Body of pancreas (tissue), 4 donors: ENCODE measurements around the gene GJC2. TPM values are rescaled to one million over a fixed set of nuclear protein-coding genes. Genes with fewer than 3 reads are reported as not detected.
A peak's percentile ranks its signal among the peaks of the same experiment; 100 is the strongest.

Experiments
- ATAC-seq: fragments of 150-250 bp; one replicate; pipeline ENCODE4 v1.9.1; 2016
- DNase-seq, 4 donors: peaks; one replicate each; pipeline ENCODE4 v3.0.0-alpha.2; 2019
- H3K27ac ChIP-seq, 4 donors: fragments of 200-600 bp; sonication (generic); 1 replicate in 3 of 4; 2 replicates in 1 of 4; pipeline versions ENCODE4 v1.5.1 to v1.6.1; 2016 to 2019; ENCODE audit warnings: mild to moderate bottlenecking in 1 of 4, mixed read lengths in 1 of 4, moderate library complexity in 1 of 4
- H3K27me3 ChIP-seq, 2 donors: fragments of 200-600 bp; sonication (generic); one replicate each; pipeline ENCODE4 v1.6.0; 2016; ENCODE audit warnings: mild to moderate bottlenecking in 1 of 2
- H3K36me3 ChIP-seq, 2 donors: fragments of 200-600 bp; sonication (generic); replicated peaks in 1 of 2; 2 replicates each; pipeline ENCODE4 v1.5.1; 2016; ENCODE audit warnings: low read depth in 2 of 2; ENCODE audit not compliant: insufficient read depth in 1 of 2
- H3K4me1 ChIP-seq: fragments of 200-600 bp; sonication (generic); one replicate; pipeline ENCODE4 v1.6.0; 2016
- H3K4me3 ChIP-seq, 2 donors: fragments of 200-600 bp; sonication (generic); 1 replicate in 1 of 2; 2 replicates in 1 of 2; pipeline ENCODE4 v1.5.1; 2016 to 2019
- H3K9me3 ChIP-seq, 3 donors: fragments of 200-600 bp; sonication (generic); 1 replicate in 2 of 3; 2 replicates in 1 of 3; pipeline ENCODE4 v1.5.1; 2016
- POLR2A ChIP-seq, 3 donors: fragments of 450-650 bp; IDR thresholded peaks; one replicate each; pipeline ENCODE4 v1.6.1; 2016; ENCODE audit warnings: antibody characterized with exemption in 3 of 3, mild to moderate bottlenecking in 2 of 3
- WGBS, 2 donors: methylation state at CpG; one replicate each; pipeline ENCODE4 v1.1.5; 2017; 5-methylcytosine and 5-hydroxymethylcytosine counted together
- intact Hi-C: fragments of 100-400 bp; cut with DNase I; formaldehyde crosslinking; loops from one replicate; pipeline ENCODE4 v1.15.1; 2023
- total RNA-seq, 2 donors: library from RNA; depleted of rRNA; stranded (reverse); fragments of >200 nt; gene quantifications; one replicate each; pipeline ENCODE4 v1.1.0, GENCODE V29; 2016
- TF ChIP-seq, protein P1 (sequence below), 7 experiments: fragments of 450-650 bp in 4 of 7; fragments of 200-600 bp in 3 of 7; sonication (generic) in 3 of 7; IDR thresholded peaks; one replicate each; pipeline ENCODE4 v1.5.1; 2016 to 2019; ENCODE audit warnings: antibody characterized with exemption in 7 of 7

The GJC2 gene
- total RNA-seq, 2 donors from 2014 or later: 0.33 to 1.6 TPM

DNA sequence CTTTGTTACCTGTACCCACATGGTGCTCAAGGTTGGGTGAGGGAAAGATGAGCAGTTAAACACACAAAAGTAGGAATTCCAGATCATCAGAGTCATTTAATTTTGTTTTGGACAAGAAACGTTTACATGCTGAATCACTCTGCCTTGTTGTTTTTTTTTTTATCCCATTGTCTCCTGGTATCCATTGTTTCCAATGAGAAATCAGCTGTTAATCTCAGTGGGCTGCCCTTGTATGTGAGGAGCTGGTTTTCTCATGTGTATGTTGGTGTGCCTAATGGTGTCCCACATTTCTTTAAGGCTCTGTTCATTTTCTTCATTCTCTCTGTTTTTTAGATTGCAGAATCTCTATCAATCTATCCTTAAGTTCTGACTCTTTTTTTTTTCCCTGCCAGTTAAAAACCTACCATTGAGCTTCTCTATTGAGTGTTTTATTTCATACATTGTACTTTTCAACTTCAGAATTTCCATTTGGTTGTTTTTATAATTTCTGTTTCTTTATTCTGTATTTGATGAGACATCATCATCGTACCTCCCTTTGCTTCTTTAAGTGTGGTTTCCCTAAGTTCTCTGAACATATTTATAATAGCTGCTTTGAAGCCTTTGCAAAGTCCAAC lies 49.4 kb downstream of the GJC2 start:
- H3K4me3 ChIP-seq: no peak overlapping the region
- TF ChIP-seq, protein P1, sequence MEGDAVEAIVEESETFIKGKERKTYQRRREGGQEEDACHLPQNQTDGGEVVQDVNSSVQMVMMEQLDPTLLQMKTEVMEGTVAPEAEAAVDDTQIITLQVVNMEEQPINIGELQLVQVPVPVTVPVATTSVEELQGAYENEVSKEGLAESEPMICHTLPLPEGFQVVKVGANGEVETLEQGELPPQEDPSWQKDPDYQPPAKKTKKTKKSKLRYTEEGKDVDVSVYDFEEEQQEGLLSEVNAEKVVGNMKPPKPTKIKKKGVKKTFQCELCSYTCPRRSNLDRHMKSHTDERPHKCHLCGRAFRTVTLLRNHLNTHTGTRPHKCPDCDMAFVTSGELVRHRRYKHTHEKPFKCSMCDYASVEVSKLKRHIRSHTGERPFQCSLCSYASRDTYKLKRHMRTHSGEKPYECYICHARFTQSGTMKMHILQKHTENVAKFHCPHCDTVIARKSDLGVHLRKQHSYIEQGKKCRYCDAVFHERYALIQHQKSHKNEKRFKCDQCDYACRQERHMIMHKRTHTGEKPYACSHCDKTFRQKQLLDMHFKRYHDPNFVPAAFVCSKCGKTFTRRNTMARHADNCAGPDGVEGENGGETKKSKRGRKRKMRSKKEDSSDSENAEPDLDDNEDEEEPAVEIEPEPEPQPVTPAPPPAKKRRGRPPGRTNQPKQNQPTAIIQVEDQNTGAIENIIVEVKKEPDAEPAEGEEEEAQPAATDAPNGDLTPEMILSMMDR (IDR thresholded peaks at IDR 0.05): no peak
- no peak for TF ChIP-seq POLR2A (IDR thresholded peaks at IDR 0.05)
- no peak overlapping the region for H3K27ac ChIP-seq
- no peak for DNase-seq
- intact Hi-C loops: no loop called here
- no peaks in the 10 kb centered on the region for H3K36me3 ChIP-seq
- no peaks in the 10 kb centered on the region for H3K4me1 ChIP-seq
- H3K27me3 ChIP-seq: no peaks in the 10 kb centered on the region
- peaks cover 0 to 10% (median 0%) of the 10 kb centered on the region in 3 donors for H3K9me3 ChIP-seq
- ATAC-seq: no peak
- WGBS, 2 donors: 55 to 69% methylated on average over 2 of the region's 2 CpGs

DNA sequence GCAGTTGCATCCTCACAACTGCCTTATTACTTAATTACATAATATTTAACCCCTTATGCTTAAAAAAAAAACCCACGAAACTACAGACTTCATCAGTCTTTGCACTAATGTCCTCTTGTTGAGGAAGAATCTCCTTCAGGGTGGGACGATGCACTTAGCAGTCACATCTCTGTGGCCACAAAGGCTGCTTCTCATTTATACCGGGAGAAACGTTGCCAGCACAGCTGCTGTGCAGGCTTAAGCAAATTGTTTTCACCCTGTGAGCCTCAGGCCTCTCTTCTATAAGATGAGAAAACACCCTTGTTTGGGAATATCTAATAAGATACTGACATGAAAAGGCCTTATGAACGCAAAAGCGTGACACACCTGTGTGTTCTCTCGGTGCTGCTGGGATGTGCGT lies 55.2 kb downstream of the GJC2 start:
- Histone ChIP-seq H3K9me3 (no peaks in the 10 kb centered on the region), H3K36me3 (no peaks in the 10 kb centered on the region), H3K4me3 (no peak overlapping the region), H3K27me3 (peaks cover 0 to 7% of the 10 kb centered on the region in 2 donors), H3K4me1 (peaks cover 8% of the 10 kb centered on the region), H3K27ac (no peak overlapping the region)
- DNase-seq: no peak
- intact Hi-C loops: no loop called here
- WGBS, 2 donors: 33 to 45% methylated on average over 8 of the region's 8 CpGs
- no peak for TF ChIP-seq POLR2A (IDR thresholded peaks at IDR 0.05)
- TF ChIP-seq, protein P1 (IDR thresholded peaks at IDR 0.05): no peak
- no peak for ATAC-seq

DNA sequence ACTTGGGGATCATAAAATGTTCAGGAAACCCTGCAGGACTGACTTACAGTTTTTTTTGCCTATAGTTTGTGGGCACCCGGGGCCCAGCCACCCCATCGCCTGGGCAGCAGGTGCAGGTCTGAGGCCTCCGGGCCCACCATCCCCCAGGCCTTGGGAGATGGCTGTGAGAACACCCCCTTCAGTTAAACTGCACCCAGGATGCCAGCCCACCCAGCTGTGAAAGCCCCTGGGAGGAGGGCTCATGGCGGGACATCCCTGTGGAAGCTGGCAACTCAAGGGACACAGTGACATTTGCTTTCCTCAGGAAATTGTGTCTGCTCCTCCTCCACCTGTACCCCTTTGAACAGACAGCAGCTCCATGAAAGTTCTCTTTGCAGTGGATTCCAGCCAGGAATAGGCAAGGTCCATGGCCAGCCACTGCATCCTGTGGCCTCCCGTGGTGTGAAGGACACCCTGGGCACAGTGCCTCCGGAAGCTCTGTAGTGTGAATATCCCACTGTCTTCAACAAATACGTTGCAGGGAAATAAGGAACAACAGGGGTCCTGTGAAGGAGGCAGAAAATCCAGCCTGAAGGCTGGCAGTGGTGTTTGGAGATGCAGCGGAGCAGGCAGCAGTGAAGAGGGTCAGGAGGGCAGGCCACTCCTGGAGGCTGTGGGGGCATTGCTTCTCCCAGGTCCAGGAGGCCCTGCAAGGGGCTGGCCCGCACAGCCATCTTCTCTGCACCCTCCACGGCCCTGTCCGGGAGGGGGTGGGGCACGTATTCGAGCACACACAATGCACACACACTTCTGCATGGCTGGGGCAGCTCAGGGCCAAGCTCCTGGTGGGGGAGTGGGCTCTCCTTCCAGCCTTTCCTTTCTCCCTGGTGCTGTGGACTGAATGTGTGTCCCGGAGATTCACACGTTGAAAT lies 56.1 kb downstream of the GJC2 start:
- TF ChIP-seq POLR2A (IDR thresholded peaks at IDR 0.05): no peak
- TF ChIP-seq, protein P1 (IDR thresholded peaks at IDR 0.05): no peak
- ATAC-seq (no peak), DNase-seq (peak in 1 of 4 donors; percentile 24)
- Histone ChIP-seq H3K9me3 (no peaks in the 10 kb centered on the region), H3K36me3 (no peaks in the 10 kb centered on the region), H3K4me1 (peaks cover 8% of the 10 kb centered on the region), H3K27me3 (peaks cover 0 to 7% of the 10 kb centered on the region in 2 donors), H3K27ac (no peak overlapping the region), H3K4me3 (no peak overlapping the region)
- intact Hi-C loops: no loop called here
- WGBS, 2 donors: 23 to 27% methylated on average over 9 to 15 of the region's 15 CpGs

DNA sequence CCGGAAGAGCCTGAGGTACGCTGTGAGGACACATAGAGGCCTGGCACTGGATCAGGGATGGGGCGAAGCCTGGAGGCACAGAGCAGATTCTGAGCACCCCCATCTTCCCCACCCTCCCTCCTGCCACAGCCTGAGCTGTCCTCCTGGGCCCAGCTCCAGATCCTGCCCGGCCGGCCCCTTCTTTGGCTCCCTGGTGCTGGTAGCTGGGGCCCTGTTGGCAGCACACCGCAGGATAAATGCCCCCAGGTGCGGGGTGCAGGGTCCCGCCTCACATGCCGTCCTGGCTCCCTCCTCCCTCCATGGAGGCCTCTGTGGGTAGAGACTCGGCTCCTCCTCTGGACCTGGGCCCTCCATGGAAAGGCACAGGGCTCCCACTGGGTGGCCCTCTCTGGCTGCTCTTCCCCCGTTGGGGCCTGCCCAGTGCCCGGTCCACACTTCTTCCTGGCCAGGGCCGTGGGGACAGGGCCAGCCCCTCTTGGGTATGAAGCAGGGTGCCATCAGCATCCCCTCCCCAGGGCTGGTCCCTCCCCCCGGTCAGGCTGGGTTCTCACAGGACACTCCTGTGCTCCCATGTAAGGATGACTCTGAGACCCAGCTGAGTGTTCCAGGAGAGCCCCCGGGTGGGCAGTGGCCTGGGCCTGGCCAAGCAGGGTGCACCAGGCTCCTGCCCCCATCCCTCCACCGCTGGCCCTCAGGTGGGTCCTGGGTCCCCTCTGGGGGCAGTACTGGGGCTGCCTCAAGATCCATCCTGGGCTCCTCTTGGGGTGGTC lies 57.0 kb downstream of the GJC2 start:
- ATAC-seq (no peak), DNase-seq (no peak)
- Histone ChIP-seq H3K36me3 (no peaks in the 10 kb centered on the region), H3K4me1 (peaks cover 8% of the 10 kb centered on the region), H3K27me3 (peaks cover 0 to 7% of the 10 kb centered on the region in 2 donors), H3K4me3 (no peak overlapping the region), H3K27ac (no peak overlapping the region), H3K9me3 (no peaks in the 10 kb centered on the region)
- 45 to 56% methylated on average over 7 to 16 of the region's 16 CpGs for WGBS, 2 donors
- TF ChIP-seq, protein P1 (IDR thresholded peaks at IDR 0.05): no peak
- TF ChIP-seq POLR2A (IDR thresholded peaks at IDR 0.05): no peak
- intact Hi-C loops: no loop called here
